GM23248 (cell line): ENCODE measurements around the gene MTCL1.

Source experiments
- EZH2 ChIP-seq: fragments of 200-600 bp; sonication (generic); IDR thresholded peaks from 2 replicates; pipeline ENCODE4 v1.6.1; 2018; ENCODE audit warnings: antibody characterized with exemption, mild to moderate bottlenecking; ENCODE audit not compliant: insufficient read depth, poor library complexity, severe bottlenecking
- EZH2phosphoT487 ChIP-seq: fragments of 200-600 bp; sonication (generic); IDR thresholded peaks from 2 replicates; pipeline ENCODE4 v1.6.1; 2018; ENCODE audit warnings: antibody characterized with exemption, moderate library complexity, mild to moderate bottlenecking, low read depth; ENCODE audit not compliant: insufficient read depth

DNA sequence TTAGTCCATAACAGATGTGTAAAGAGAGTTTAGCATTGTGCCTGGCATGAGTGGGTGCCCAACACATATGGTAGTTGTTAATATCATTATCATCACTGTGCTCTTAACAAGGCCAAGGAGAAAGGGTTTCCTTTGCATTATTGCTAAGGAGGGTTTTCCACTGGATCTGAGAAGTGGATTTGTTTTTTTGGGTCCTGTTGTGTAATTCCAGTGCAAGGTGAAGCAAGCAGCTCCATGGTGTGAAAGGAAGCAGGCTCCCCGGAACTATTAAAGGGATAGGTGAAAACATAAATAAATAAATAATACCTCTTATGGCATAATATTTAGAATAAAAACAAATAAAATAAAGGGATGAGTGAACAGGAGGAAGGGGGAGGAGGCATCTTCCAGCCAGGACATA, 65.3 kb downstream of the MTCL1 start:
- TF ChIP-seq EZH2: no peak
- TF ChIP-seq EZH2phosphoT487: no peak
